Measurements from ENCODE around the gene KLHL17. TPM values are rescaled to one million over a fixed set of nuclear protein-coding genes. Genes with fewer than 3 reads are reported as not detected.

The KLHL17 gene
- total RNA-seq, 1 donor from 2014 or later = 4.5 TPM

DNA sequence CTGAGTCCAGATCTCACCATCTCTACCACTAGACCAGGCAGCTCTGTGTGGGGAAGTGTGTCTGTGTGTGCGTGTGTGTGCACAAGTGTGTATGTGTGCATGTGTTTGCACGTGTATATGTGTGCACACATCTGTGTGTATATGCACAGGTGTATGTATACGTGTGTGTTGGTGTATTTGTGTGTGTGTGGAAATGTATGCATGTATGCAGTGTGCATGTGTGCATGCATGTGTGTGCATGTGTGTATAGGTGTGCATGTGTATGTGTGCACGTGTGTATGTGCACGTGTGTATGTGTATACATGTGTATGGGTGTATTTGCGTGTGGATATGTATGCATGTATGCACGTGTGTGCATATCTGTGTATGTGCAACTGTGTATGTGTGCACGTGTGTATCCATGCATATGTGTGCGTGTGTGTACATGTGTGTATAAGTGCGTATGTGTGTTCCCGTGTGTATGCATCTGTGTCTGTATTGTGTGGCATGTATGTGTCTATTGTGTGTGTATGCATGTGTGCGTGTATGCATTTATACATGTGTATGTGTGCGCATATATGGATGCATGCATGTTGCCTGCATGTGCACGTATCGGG, 9.0 kb downstream of the KLHL17 start:
- DNase-seq (ENCODE audit: low read depth) = no peak
- TF ChIP-seq, protein P1, sequence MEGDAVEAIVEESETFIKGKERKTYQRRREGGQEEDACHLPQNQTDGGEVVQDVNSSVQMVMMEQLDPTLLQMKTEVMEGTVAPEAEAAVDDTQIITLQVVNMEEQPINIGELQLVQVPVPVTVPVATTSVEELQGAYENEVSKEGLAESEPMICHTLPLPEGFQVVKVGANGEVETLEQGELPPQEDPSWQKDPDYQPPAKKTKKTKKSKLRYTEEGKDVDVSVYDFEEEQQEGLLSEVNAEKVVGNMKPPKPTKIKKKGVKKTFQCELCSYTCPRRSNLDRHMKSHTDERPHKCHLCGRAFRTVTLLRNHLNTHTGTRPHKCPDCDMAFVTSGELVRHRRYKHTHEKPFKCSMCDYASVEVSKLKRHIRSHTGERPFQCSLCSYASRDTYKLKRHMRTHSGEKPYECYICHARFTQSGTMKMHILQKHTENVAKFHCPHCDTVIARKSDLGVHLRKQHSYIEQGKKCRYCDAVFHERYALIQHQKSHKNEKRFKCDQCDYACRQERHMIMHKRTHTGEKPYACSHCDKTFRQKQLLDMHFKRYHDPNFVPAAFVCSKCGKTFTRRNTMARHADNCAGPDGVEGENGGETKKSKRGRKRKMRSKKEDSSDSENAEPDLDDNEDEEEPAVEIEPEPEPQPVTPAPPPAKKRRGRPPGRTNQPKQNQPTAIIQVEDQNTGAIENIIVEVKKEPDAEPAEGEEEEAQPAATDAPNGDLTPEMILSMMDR (IDR thresholded peaks at IDR 0.05; ENCODE audit: insufficient read depth, low read length, severe bottlenecking) = no peak
- no peaks in the 10 kb centered on the region for H3K27me3 ChIP-seq (ENCODE audit: control insufficient read depth, insufficient read depth, low read length)
- peak; percentile 97 for FAIRE-seq
- no peak overlapping the region for H3K4me3 ChIP-seq (ENCODE audit: low read depth, low read length)
- H3K36me3 ChIP-seq (ENCODE audit: control insufficient read depth, insufficient read depth, low read length) = peaks cover 11% of the 10 kb centered on the region

DNA sequence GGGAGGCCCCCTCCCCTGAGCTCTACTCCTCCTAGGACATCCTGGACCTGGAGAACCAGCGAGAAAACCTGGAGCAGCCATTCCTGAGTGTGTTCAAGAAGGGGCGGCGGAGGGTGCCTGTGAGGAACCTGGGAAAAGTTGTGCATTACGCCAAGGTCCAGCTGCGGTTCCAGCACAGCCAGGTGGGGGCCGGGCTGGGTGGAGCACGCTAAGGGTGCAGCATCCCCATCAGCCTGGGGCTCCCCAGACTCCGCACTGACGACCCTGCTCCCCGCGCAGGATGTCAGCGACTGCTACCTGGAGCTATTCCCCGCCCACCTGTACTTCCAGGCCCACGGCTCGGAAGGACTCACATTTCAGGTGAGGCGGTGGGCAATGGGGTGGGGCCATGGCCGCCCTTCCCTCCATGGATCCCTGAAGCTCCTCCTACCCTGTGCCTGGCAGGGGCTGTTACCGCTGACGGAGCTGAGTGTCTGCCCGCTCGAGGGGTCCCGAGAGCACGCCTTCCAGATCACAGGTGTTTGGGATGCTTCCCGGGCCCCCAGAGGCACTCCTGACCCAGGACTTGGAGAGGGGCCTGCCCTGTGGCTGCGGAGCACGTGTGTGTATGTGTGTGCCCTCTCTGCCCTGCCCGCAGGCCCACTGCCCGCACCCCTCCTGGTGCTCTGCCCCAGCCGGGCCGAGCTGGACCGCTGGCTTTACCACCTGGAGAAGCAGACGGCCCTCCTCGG, 10.0 kb downstream of the KLHL17 start:
- DNase-seq (ENCODE audit: low read depth) = no peak
- Histone ChIP-seq H3K36me3 (ENCODE audit: control insufficient read depth, insufficient read depth, low read length) (peaks cover 11% of the 10 kb centered on the region), H3K4me3 (ENCODE audit: low read depth, low read length) (no peak overlapping the region), H3K27me3 (ENCODE audit: control insufficient read depth, insufficient read depth, low read length) (no peaks in the 10 kb centered on the region)
- TF ChIP-seq, protein P1 (IDR thresholded peaks at IDR 0.05; ENCODE audit: insufficient read depth, low read length, severe bottlenecking) = no peak
- FAIRE-seq = no peak

DNA sequence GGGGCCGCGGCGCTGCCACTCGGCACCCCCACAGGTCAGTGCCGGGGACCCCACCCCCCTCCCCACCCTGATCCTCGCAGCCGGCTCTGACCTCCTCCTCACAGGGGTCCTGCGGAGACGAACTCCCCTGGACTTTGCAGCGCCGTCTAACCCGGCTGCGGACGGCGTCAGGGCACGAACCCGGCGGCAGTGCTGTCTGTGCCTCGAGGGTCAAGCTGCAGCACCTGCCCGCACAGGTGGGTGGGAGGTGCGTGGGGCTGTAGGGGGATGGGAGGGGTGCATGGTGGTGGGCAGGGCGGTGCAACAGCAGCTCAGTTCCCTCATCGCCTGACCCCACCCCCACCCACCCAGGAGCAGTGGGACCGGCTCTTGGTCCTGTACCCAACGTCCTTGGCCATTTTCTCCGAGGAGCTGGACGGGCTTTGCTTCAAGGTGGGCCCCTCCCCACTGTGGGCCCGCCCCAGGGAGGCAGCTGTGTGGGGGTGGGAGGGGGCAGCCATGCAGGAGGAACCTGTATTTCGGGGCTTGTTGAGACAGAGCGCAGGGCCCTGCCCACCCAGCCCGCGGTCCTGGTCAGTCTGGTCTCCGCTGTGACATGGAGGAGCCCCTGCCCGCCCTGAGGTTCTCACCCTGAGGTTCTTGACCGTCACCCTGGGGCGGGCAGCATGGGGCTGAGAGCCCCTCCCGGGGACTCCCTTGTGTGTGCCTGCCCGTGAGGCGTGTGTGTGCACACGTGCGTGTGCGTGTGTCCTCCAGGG, 10.8 kb downstream of the KLHL17 start:
- Histone ChIP-seq H3K27me3 (ENCODE audit: control insufficient read depth, insufficient read depth, low read length) (no peaks in the 10 kb centered on the region), H3K36me3 (ENCODE audit: control insufficient read depth, insufficient read depth, low read length) (peaks cover 11% of the 10 kb centered on the region), H3K4me3 (ENCODE audit: low read depth, low read length) (no peak overlapping the region)
- FAIRE-seq (no peak), DNase-seq (ENCODE audit: low read depth) (peak; percentile 33)
- TF ChIP-seq, protein P1 (IDR thresholded peaks at IDR 0.05; ENCODE audit: insufficient read depth, low read length, severe bottlenecking) = no peak

DNA sequence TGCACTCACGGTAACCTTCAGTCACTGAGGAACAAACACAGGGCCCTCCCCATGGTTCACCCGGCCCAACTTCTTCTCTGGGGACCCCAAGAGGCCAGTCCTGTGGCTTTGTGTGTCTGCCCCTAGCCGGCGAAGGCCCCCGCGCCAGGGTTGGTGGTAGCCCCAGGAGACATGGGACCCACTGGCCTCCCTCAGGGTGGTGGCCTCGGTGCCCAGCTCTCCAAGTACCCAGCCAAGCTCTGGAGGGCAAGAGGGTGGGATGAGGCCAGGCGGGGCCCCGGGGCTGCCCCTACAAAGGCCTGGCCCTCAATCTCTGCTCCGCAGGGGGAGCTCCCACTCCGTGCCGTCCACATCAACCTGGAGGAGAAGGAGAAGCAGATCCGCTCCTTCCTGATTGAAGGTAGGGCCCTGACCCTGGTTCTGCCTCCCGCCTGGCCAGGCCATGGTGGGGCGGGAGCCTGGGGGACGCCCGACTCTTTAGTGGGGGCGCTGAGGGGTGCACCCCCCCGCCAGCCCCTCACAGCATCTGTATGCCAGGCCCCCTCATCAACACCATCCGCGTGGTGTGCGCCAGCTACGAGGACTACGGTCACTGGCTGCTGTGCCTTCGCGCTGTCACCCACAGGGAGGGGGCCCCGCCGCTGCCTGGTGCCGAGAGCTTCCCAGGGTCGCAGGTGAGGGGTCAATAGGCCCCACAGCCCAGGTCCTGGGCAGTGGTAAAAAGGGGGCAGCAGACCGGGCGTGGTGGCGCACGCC, 11.5 kb downstream of the KLHL17 start:
- DNase-seq (ENCODE audit: low read depth) = no peak
- Histone ChIP-seq H3K4me3 (ENCODE audit: low read depth, low read length) (no peak overlapping the region), H3K36me3 (ENCODE audit: control insufficient read depth, insufficient read depth, low read length) (peaks cover 11% of the 10 kb centered on the region), H3K27me3 (ENCODE audit: control insufficient read depth, insufficient read depth, low read length) (no peaks in the 10 kb centered on the region)
- TF ChIP-seq, protein P1 (IDR thresholded peaks at IDR 0.05; ENCODE audit: insufficient read depth, low read length, severe bottlenecking) = no peak
- no peak for FAIRE-seq

DNA sequence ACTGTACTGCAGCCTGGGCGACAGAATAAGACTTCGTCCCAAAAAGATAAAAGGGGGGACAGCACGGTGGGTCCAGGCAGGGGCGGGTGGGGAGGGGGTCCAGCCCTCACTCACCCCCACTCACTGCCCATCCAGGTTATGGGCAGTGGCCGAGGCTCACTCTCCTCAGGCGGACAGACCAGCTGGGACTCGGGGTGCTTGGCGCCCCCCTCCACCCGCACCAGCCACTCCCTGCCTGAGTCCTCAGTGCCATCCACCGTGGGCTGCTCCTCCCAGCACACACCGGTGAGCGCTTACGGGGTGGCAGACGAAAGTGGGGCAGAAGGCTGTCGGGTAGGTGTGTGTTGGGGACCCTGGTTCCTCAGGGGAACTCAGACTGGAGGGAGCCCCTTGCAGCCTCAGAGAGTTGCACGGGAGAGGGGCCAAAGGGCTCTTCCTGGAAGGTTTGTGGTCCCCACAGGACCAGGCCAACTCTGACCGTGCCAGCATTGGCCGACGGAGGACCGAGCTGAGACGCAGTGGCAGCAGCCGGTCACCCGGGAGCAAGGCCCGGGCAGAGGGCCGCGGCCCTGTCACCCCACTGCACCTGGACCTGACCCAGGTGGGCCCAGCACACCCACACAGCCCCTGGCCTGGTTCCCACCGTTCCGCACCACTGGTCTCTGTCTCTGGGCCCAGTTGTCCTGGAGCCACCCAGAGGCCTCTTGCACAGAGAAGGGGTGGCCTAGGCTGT, 12.5 kb downstream of the KLHL17 start:
- TF ChIP-seq, protein P1 (IDR thresholded peaks at IDR 0.05; ENCODE audit: insufficient read depth, low read length, severe bottlenecking) = no peak
- Histone ChIP-seq H3K4me3 (ENCODE audit: low read depth, low read length) (no peak overlapping the region), H3K36me3 (ENCODE audit: control insufficient read depth, insufficient read depth, low read length) (peaks cover 10% of the 10 kb centered on the region), H3K27me3 (ENCODE audit: control insufficient read depth, insufficient read depth, low read length) (no peaks in the 10 kb centered on the region)
- DNase-seq (ENCODE audit: low read depth) = no peak
- no peak for FAIRE-seq
